GM12873 (cell line): ENCODE measurements around the gene OR2G2.

ENCODE experiments used
- CTCF ChIP-seq: IDR thresholded peaks from 2 replicates; pipeline ENCODE4 v1.5.1; 2012; ENCODE audit warnings: low read depth, mild to moderate bottlenecking, moderate library complexity, low read length, control low read depth; ENCODE audit not compliant: insufficient read depth; ENCODE audit errors: missing control alignments

The OR2G2 gene

DNA sequence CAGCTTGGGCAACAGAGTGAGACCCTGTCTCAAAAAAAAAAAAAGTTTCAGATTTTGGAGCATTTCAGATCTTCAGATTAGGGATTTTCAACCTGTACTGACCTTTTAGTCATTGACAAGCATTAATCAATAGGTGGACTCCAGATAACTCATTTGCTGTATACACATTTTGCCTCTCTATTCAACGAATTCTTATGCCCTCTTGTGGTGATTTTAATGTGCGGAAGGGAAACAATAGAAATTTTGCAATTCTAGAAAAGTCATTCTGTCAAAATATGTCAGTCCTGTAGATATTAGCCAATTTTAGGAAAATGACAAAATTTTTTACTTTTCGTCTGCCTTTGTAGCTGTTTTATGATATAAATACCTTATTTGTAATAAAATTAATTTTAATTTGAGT lies 11.6 kb upstream of the OR2G2 start:
- TF ChIP-seq CTCF, result peak; percentile 46

- TF ChIP-seq CTCF, result no peak
These were observed 9.2 kb upstream of the OR2G2 start for GRCh38 chr1:247578946-247579460.

DNA sequence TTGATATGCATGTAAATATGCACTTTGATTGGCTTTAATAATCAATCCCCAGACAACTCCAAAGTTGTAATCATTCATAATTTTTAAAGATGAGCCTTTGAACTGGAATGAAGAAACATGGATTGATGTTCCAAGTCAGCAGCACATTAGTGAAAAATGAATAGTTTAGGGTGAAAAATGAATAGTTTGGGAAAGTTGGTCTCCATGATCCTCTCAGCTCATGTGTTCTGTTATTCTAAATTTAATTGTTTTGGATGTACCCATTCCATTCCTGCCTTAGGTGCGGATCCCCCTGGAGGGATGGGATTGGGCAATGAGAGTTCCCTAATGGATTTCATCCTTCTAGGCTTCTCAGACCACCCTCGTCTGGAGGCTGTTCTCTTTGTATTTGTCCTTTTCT lies 17.1 kb downstream of the OR2G2 start, which contains the start of gene OR2G3:
Gene OR2G3 (plus strand): TSS at position 301 of the 400 bp plus-strand sequence. CDS start 0 bp downstream, at position 301.
- TF ChIP-seq CTCF, result no peak

- TF ChIP-seq CTCF, result no peak
These were observed 25.2 kb downstream of the OR2G2 start for GRCh38 chr1:247613405-247613804.

- TF ChIP-seq CTCF, result no peak
These were observed 26.5 kb downstream of the OR2G2 start for GRCh38 chr1:247614625-247615024.

DNA sequence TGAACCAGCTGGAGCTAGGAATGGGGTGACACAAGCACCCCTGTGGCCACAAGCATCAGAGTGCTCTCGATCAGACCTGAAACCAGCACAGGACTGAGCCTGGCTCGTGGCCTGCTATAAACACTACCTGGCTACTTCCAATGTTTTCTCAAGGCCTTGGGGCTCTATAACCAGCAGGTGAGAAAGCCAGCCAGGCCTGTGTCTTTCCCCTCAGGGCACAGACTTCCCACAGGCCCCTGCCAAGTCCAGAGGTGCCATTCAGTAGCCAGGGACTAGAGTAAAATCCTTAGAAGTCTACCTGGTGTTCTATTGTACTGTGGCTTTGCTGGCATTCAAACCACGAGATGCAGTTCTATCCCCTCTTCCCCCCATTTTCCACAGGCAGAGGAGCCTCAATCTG lies 39.8 kb downstream of the OR2G2 start:
- TF ChIP-seq CTCF, result no peak

DNA sequence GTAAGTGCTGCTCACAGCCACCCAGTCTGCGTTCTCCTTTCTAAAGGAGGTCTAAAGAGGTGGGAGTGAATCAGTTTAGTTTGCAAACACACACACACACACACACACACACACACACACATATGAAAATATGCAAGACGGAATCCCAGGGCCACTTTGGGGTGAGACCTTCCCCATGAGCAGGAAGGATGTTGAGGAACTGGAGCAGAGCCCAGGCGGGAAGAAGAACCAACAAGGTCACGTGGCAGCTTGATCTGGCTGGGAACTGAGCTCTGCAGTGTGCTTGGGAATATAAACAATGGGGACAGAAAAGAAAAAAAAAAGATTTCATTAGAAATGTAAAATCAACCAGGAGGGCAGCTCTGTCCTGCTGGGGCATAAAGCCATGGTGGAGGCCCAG lies 49.9 kb downstream of the OR2G2 start:
- no peak for TF ChIP-seq CTCF
